Ovary (tissue), 9 donors: ENCODE results near the gene ARHGAP40. TPM values are rescaled to one million over a fixed set of nuclear protein-coding genes. Genes with fewer than 3 reads are reported as not detected.

Experiments
- DNase-seq, 5 donors: peaks; one replicate each; pipeline ENCODE4 v3.0.0-alpha.2; 2019 to 2020
- H3K27ac ChIP-seq, 2 donors: fragments of 200-600 bp; one replicate each; pipeline versions ENCODE4 v1.5.1 to v1.8.0; 2019 to 2022
- H3K27me3 ChIP-seq: fragments of 200-600 bp; one replicate; pipeline ENCODE4 v1.8.0; 2022
- H3K36me3 ChIP-seq: fragments of 200-600 bp; sonication (generic); one replicate; pipeline ENCODE4 v1.5.1; 2019
- H3K4me1 ChIP-seq: one replicate; pipeline ENCODE4 v1.8.1; 2013; ENCODE audit warnings: mild to moderate bottlenecking, moderate library complexity; ENCODE audit not compliant: insufficient read depth
- H3K4me3 ChIP-seq: fragments of 200-600 bp; sonication (generic); one replicate; pipeline ENCODE4 v1.5.1; 2017
- H3K9me3 ChIP-seq, 2 donors: fragments of 200-600 bp in 1 of 2; sonication (generic) in 1 of 2; one replicate each; pipeline versions ENCODE4 v1.5.1 to v1.8.1; 2013 to 2019; ENCODE audit warnings: mild to moderate bottlenecking in 1 of 2, moderate library complexity in 1 of 2
- CTCF ChIP-seq, 3 donors: fragments of 450-650 bp in 2 of 3; fragments of 200-600 bp in 1 of 3; IDR thresholded peaks; one replicate each; pipeline versions ENCODE4 v1.5.1 to v1.8.0; 2016 to 2022; ENCODE audit warnings: antibody characterized with exemption in 3 of 3, mild to moderate bottlenecking in 1 of 3
- EP300 ChIP-seq: sonication (generic); formaldehyde crosslinking; IDR thresholded peaks from one replicate; pipeline ENCODE4 v1.6.1; 2017; ENCODE audit warnings: antibody characterized with exemption
- POLR2A ChIP-seq: fragments of 450-650 bp; IDR thresholded peaks from one replicate; pipeline ENCODE4 v1.6.1; 2017; ENCODE audit warnings: antibody characterized with exemption, mild to moderate bottlenecking, moderate library complexity
- WGBS, 3 donors: extraction: QIAGEN DNeasy Blood & Tissue Kit in 1 of 3; methylation state at CpG; one replicate each; pipeline versions ENCODE4 v1.1.5 to v1.1.7; 2013 to 2017; 5-methylcytosine and 5-hydroxymethylcytosine counted together
- intact Hi-C, 4 donors: fragments of 100-400 bp; cut with DNase I; formaldehyde crosslinking; loops; one replicate each; pipeline versions ENCODE4 v1.11.0 to v1.15.1; 2022 to 2023
- polyA plus RNA-seq, 2 donors: library from polyadenylated mRNA; stranded (reverse); fragments of 200-250 nt in 1 of 2; fragments of 350-450 nt in 1 of 2; fragmentation: Illumina TruSeq in 1 of 2; extraction: RNeasy Lipid Tissue Mini Kit (QIAGEN cat#74804) in 1 of 2; gene quantifications; one replicate each; pipeline ENCODE4 v1.2.3, GENCODE V29; 2013 to 2014
- total RNA-seq, 7 donors: library from RNA; depleted of rRNA in 2 of 7; stranded (reverse); fragments of >200 nt in 2 of 7; fragmentation: NEBNext Ultra II Directional in 3 of 7; extraction: Animal tissue kit (Norgen Biotek cat#: 25700) in 3 of 7; gene quantifications; one replicate each; pipeline versions ENCODE4 v1.1.0 to v1.2.4, GENCODE V29; 2016 to 2023
- donor health status: DM: no; HTN: no; CAD: no; lungs with moderate emphysema.
- donor health status: DM: no; HTN: no; CAD: no.
- donor health status: Bipolar disorder and iron deficiency.
- donor health status: DM: yes; HTN: yes; CAD: no.
- donor health status: DM: no; HTN: no; CAD: no.
- donor health status: DM: yes; HTN: yes; CAD: no.

The ARHGAP40 gene
- total and polyA plus RNA-seq, 9 donors = not detected

DNA sequence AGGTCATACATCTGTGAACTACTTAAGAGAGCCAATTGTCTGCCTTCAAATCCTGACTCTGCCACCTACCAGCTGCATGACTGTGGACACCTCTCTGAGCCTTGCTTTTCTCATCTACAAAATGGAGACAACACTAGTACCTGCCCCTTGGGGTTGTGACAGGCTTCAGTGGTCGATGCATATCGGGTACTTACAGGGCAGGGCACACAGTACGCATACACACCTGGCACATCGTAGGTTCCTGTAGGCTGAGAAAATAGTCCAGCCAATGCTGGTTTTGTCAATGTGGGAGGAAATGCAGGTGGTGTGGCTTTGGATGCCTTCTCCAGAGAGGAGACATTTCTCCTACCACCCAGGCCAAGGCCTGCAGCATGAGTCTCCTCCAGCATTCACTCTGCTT lies 18.3 kb upstream of the ARHGAP40 start:
- 85 to 89% (median 85%) methylated on average over 4 of the region's 4 CpGs for WGBS, 3 donors
- H3K27me3 ChIP-seq = no peaks in the 10 kb centered on the region
- H3K4me1 ChIP-seq = no peaks in the 10 kb centered on the region
- no peak overlapping the region for H3K27ac ChIP-seq
- H3K4me3 ChIP-seq = no peak overlapping the region
- intact Hi-C loops = no loop called here
- H3K9me3 ChIP-seq = no peaks in the 10 kb centered on the region
- no peak for DNase-seq
- no peak for TF ChIP-seq CTCF (IDR thresholded peaks at IDR 0.05)
- TF ChIP-seq EP300 = no peak
- TF ChIP-seq POLR2A = no peak
- H3K36me3 ChIP-seq = no peaks in the 10 kb centered on the region

DNA sequence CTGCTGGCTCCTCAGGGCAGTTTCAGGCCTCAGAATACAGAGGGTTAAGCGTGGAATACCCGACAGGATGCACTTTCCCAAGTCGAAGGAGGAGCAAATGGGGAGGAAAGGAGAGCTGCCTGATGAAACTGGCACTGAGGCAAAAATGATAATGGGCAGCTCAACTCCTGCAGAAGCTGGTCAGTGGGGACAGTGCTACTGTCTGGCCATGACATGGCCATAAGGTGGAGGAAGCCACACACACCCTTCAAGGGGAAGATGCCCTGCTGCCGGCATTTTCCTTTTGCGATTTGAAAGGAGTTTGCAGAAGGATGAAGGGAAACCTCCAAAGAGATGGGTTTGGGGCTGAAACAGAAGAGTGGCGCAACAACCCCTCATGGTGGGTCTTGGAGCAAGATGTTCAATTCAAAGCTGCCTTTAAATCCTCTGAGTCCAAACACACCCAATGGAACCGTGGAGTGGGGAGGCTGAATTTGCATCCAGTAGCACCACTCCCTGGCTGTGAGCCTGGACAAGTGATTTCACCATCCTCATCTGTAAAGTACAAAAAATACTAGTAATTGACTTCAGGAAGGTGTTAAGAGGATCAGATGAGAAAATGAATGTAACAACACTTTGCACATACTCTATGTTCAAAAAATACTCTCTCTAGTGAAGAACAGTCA lies 17.4 kb upstream of the ARHGAP40 start:
- no peaks in the 10 kb centered on the region for H3K36me3 ChIP-seq
- intact Hi-C loops = no loop called here
- 40 to 48% (median 46%) methylated on average over 7 of the region's 7 CpGs for WGBS, 3 donors
- DNase-seq = no peak
- TF ChIP-seq POLR2A (no peak), EP300 (no peak), CTCF (IDR thresholded peaks at IDR 0.05) (no peak)
- H3K4me3 ChIP-seq = no peak overlapping the region
- no peak overlapping the region for H3K27ac ChIP-seq
- H3K9me3 ChIP-seq = no peaks in the 10 kb centered on the region
- no peaks in the 10 kb centered on the region for H3K27me3 ChIP-seq
- H3K4me1 ChIP-seq = no peaks in the 10 kb centered on the region

DNA sequence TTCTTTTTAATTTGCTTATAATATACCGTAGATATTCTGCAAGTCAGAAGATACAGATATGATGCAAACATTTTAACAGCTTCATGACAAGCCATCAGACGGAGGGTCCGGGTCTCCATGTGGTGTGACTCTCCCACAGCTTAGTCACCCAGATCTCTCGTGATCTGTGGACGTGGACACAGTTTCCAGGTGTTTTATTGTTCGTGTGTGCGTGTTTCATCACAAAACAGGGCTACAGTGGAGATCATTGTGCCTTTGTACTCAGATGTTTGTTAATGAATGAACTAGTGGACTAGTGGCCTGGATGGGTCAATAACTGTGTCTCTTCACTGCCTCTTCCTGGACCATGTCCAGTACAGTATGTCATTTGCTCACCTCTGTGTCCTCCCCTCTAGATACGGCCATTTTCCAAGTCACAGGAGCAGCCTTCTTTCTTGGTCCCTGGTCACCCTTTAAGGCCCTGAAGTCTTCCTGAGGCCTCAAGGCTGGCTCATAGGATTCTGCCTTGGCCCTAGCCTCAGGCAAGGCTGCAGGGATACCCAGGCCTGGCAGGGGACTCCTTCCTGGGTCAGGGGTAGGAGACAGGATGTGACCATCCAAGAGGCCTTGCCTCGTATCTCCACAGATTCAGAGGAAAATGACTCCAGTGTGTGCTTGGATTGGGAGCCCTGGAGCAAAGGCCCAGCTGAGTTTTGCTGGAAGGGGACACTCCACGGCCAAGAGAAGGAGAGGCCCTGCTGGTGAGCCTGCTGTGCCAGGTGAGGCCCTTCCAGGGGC lies 16.0 kb upstream of the ARHGAP40 start:
- no peak overlapping the region for H3K4me3 ChIP-seq
- H3K36me3 ChIP-seq = no peaks in the 10 kb centered on the region
- no peaks in the 10 kb centered on the region for H3K27me3 ChIP-seq
- no peak for TF ChIP-seq EP300
- TF ChIP-seq POLR2A = no peak
- TF ChIP-seq CTCF (IDR thresholded peaks at IDR 0.05) = no peak
- intact Hi-C loops = no loop called here
- no peak for DNase-seq
- 74 to 79% (median 75%) methylated on average over 10 of the region's 10 CpGs for WGBS, 3 donors
- H3K27ac ChIP-seq = no peak overlapping the region
- H3K9me3 ChIP-seq = no peaks in the 10 kb centered on the region
- H3K4me1 ChIP-seq = no peaks in the 10 kb centered on the region

DNA sequence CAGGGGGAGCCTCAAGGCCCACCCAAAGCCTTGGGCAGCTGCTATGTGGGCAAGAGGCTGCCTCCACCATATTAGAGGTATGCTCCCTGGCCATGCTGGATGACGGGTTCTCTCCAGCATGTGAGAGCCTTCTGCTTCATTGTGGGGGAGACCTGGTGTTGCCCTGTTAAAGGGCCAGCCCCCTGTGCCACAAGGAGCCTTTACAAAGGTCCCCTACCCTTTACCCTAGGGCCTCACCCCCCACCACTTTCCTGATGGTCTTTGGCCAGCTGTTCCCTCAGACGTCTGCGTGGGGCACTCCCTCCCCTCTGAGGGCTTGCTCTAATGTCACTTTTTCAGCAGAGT lies 15.5 kb upstream of the ARHGAP40 start:
- H3K9me3 ChIP-seq = no peaks in the 10 kb centered on the region
- H3K4me1 ChIP-seq = no peaks in the 10 kb centered on the region
- H3K27me3 ChIP-seq = no peaks in the 10 kb centered on the region
- TF ChIP-seq EP300 (no peak), CTCF (IDR thresholded peaks at IDR 0.05) (no peak), POLR2A (no peak)
- H3K36me3 ChIP-seq = no peaks in the 10 kb centered on the region
- no peak overlapping the region for H3K4me3 ChIP-seq
- DNase-seq = no peak
- no peak overlapping the region for H3K27ac ChIP-seq
- intact Hi-C loops = no loop called here
- 34 to 47% (median 41%) methylated on average over 3 of the region's 3 CpGs for WGBS, 3 donors
